Thymus (tissue), 11 donors: ENCODE results near the gene EML4. TPM values are rescaled to one million over a fixed set of nuclear protein-coding genes. Genes with fewer than 3 reads are reported as not detected.
"Not testable (repeated sequence)": the region's sequence is repeated elsewhere in the genome, so short reads cannot be mapped to it uniquely, and the experiment has no call there.

ENCODE experiments used
- DNase-seq, 9 donors: peaks; one replicate each; pipeline ENCODE4 v3.0.0-alpha.2; 2013; ENCODE audit warnings: low spot score in 9 of 9, low read depth in 6 of 9, missing footprints in 1 of 9
- H3K27ac ChIP-seq, 2 donors: one replicate each; pipeline ENCODE4 v1.5.1; 2013; ENCODE audit warnings: control low read depth in 1 of 2, low read depth in 1 of 2, low read length in 1 of 2, mild to moderate bottlenecking in 1 of 2, moderate library complexity in 1 of 2
- H3K27me3 ChIP-seq, 2 donors: one replicate each; pipeline ENCODE4 v1.5.1; 2013; ENCODE audit warnings: low read length in 1 of 2; ENCODE audit not compliant: control insufficient read depth in 2 of 2, insufficient read depth in 1 of 2
- H3K36me3 ChIP-seq, 2 donors: one replicate each; pipeline ENCODE4 v1.5.1; 2013; ENCODE audit warnings: low read length in 1 of 2, mild to moderate bottlenecking in 1 of 2, moderate library complexity in 1 of 2; ENCODE audit not compliant: control insufficient read depth in 2 of 2, insufficient read depth in 2 of 2
- H3K4me1 ChIP-seq, 2 donors: one replicate each; pipeline ENCODE4 v1.5.1; 2013; ENCODE audit warnings: low read length in 2 of 2; ENCODE audit not compliant: control insufficient read depth in 2 of 2, insufficient read depth in 2 of 2
- H3K4me3 ChIP-seq, 2 donors: one replicate each; pipeline ENCODE4 v1.5.1; 2013; ENCODE audit warnings: low read length in 2 of 2, control low read depth in 1 of 2, mild to moderate bottlenecking in 1 of 2
- H3K9me3 ChIP-seq, 2 donors: one replicate each; pipeline ENCODE4 v1.5.1; 2013; ENCODE audit warnings: low read length in 1 of 2, mild to moderate bottlenecking in 1 of 2; ENCODE audit not compliant: control insufficient read depth in 2 of 2, insufficient read depth in 1 of 2
- WGBS: extraction: QIAGEN DNeasy Blood & Tissue Kit; methylation state at CpG from one replicate; pipeline ENCODE4 v1.1.7; 2013; 5-methylcytosine and 5-hydroxymethylcytosine counted together
- polyA plus RNA-seq: library from polyadenylated mRNA; stranded (reverse); fragments of 200-250 nt; gene quantifications from one replicate; pipeline ENCODE4 v1.2.3, GENCODE V29; 2013
- total RNA-seq: library from RNA; stranded (reverse); fragments of 120-200 nt; gene quantifications from one replicate; pipeline ENCODE4 v1.2.4, GENCODE V29; 2013
- donor health status: healthy.

The EML4 gene
- total and polyA plus RNA-seq, 2 donors: 23.5 to 28.5 TPM

DNA sequence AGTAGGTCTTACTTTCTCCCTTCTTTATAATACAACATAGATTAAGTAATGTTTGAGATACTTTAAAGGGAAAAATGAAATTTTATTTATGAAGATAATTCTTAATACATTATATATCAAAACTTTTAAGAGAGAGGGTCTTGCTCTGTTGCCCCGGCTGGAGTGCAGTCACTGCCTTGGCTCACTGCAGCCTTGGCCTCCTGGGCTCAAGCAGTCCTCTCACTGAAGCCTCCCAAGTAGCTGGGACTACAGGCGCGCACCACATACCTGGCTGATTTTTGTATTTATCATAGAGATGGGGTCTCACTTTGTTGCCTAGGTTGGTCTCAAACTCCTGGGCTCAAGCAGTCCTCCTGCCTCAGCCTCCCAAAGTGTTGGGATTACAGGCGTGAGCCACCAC lies 97.1 kb downstream of the EML4 start:
- no peak for DNase-seq
- Histone ChIP-seq H3K4me3 (no peak overlapping the region), H3K9me3 (no peaks in the 10 kb centered on the region), H3K27ac (no peak overlapping the region), H3K4me1 (no peaks in the 10 kb centered on the region), H3K36me3 (peaks cover 0 to 3% of the 10 kb centered on the region in 2 donors), H3K27me3 (no peaks in the 10 kb centered on the region)
- WGBS: 97% methylated on average over 4 of the region's 4 CpGs

DNA sequence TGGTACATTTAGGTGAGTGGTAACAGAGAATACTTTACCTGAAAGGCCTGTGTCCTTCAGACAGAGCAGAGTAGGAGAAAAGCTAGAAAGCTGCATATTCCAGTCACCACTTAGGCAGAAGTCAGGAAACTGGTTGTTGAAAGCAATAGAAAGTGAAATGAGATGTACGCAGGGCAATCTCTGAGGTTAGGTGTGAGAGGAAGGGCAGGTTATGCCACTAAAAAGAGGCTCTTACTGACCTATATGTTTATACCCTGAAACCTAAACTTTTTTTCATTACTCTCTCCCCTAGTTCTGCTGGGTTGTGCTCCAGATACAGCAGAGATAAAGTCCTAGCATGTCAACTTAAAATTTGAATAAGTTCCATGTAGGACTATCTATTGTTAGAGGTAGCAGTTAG lies 98.4 kb downstream of the EML4 start:
- H3K4me1 ChIP-seq: no peaks in the 10 kb centered on the region
- no peaks in the 10 kb centered on the region for H3K9me3 ChIP-seq
- H3K36me3 ChIP-seq: peaks cover 0 to 3% of the 10 kb centered on the region in 2 donors
- no peak for DNase-seq
- WGBS: 87% methylated on average over 1 of the region's 1 CpG
- H3K27me3 ChIP-seq: no peaks in the 10 kb centered on the region
- no peak overlapping the region for H3K4me3 ChIP-seq
- H3K27ac ChIP-seq: no peak overlapping the region

DNA sequence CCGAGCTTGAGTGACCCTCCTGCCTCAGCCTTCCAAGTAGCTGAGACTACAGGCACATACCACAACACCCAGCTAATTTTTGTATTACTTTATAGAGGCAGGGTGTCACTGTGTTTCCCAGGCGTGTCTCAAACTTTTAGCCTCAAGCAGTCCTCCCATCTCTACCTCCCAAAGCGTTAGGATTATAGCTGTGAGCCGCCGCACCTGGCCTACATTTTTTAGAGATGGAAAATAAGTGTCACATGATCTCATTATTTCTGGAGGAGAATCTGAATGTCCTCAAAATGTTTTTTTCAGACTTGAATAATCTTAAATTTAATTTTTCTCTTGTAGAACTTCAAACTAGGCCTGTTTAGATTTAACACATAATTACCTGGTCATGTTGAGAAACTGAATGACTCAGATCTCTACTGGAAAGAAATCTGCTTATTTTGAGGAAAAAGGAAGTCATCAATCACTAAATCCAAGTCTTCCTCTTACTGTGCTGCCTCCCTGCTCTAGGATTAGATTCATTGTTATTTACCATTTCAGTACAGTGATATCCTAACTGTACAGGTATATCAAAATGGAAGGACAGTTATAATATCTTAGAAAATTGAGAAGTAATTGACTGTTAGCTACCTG lies 99.5 kb downstream of the EML4 start:
- Histone ChIP-seq H3K4me1 (no peaks in the 10 kb centered on the region), H3K27me3 (no peaks in the 10 kb centered on the region), H3K4me3 (no peak overlapping the region), H3K9me3 (no peaks in the 10 kb centered on the region), H3K36me3 (peaks cover 0 to 3% of the 10 kb centered on the region in 2 donors), H3K27ac (no peak overlapping the region)
- WGBS: 98% methylated on average over 5 of the region's 5 CpGs
- DNase-seq: no peak

DNA sequence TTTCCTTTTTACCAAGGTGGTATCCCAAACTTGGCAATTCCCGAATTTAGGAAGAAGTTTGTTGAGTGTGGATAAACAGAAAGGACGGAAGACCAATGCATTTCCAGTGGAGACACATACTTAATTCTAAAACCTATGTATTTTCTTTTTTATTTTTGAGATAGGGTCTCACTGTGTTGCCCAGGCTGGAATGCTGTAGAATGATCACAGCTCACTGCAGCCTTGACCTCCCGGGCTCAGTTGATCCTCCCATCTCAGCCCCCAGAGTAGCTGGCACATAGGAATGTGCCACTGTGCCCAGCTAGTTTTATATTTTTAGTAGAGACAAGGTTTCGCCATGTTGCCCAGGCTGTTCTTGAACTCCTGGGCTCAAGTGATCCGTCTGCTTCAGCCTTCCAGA lies 101.6 kb downstream of the EML4 start:
- no peak for DNase-seq
- no peaks in the 10 kb centered on the region for H3K9me3 ChIP-seq
- H3K27ac ChIP-seq: no peak overlapping the region
- H3K27me3 ChIP-seq: no peaks in the 10 kb centered on the region
- WGBS: 98% methylated on average over 5 of the region's 5 CpGs
- peaks cover 0 to 3% of the 10 kb centered on the region in 2 donors for H3K36me3 ChIP-seq
- no peak overlapping the region for H3K4me3 ChIP-seq
- no peaks in the 10 kb centered on the region for H3K4me1 ChIP-seq

DNA sequence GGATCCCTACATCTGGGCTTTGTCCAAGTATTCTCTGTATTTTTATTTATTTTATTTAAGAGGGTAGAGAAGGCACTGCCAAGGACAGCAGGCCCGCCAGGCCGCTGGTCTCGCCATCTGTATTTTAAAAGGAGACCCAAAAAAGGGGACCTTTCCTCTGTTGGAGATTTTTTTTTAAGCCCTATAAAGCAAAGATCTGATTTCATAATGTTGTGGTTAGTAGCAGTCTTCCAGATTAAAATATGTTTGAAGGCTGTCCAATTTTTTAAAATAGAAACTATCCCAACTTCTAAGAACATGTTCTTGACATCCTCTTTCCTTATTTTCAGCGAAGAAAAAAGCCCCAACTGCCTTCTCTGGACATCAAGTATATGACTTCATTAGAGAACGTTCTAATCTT lies 102.1 kb downstream of the EML4 start:
- not testable (repeated sequence) for H3K27me3 ChIP-seq, H3K4me3 ChIP-seq, H3K36me3 ChIP-seq, H3K9me3 ChIP-seq, H3K4me1 ChIP-seq, DNase-seq, H3K27ac ChIP-seq
- 84% methylated on average over 5 of the region's 5 CpGs for whole genome bisulfite sequencing

DNA sequence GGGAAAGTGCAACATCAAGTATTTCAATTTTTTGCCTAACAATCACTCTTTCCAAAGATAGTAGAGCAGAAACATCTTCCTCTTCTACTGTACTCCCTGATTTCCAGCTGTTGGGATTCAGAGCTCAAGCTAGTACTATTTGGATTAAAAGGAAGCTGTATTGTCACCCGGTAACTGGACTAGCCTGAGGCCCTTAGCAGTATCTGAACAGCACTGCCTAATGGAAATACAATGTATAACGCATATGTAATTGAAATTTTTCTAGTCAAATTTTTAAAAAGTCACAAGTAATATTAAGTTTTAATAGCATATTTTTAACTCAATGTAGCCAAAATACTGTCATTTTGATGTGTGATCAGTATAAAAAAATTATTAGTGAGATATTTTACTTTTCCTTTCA lies 105.7 kb downstream of the EML4 start:
- Histone ChIP-seq H3K36me3 (peaks cover 0 to 4% of the 10 kb centered on the region in 2 donors), H3K27me3 (no peaks in the 10 kb centered on the region), H3K27ac (no peak overlapping the region), H3K9me3 (no peaks in the 10 kb centered on the region), H3K4me3 (no peak overlapping the region), H3K4me1 (no peaks in the 10 kb centered on the region)
- no peak for DNase-seq
- 99% methylated on average over 2 of the region's 2 CpGs for WGBS

DNA sequence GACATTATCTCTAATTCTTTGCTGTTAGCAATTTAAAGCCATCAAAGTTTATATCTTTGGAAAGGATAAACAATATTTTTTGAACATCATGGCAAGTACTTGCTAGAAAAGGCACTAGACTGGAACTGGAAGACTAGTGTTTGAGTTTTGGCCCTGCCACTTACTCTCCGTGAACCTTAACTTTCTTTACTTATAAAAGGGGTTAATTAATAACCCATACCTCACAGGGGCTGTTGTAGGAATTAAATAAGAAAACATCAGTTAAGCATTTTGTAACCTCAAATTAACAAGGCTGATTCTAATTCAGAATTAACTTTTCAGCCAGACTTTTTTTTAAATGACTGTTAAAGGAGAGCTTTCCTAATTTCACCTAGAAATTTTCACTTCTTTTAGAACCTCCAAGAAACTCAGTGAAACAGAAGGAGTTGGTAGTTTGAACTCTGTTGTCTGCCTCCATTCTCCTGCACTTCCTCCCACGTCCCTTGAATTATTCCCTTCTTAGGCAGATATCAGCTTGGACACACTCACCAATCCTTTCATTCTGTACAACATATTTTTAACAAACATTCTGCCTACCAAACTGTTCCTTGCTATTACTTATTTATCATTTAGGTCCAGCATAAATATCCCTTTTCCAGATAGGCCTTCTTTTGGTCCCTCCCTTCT lies 112.4 kb downstream of the EML4 start:
- no peak for DNase-seq

DNA sequence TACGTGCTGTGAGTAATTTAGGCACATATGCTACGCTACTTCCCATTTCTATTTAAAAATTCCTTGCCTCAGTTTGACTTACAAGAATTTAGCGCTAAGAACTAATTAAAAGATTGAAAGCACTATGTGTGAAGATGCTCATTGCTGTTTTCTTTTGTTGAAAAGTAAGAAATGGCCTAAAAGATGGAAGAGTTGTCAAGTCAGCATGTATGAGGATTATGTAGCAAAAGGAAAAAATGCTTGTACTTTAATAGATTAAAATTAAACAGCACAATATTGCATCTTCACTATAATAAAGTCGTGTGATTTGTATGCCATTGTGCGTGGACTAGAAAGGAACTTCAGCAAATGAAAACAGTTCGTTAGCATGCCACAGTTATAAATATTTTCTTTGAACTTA lies 114.9 kb downstream of the EML4 start:
- WGBS: 98% methylated on average over 6 of the region's 6 CpGs
- Histone ChIP-seq H3K27me3 (no peaks in the 10 kb centered on the region), H3K4me3 (no peak overlapping the region), H3K9me3 (no peaks in the 10 kb centered on the region), H3K4me1 (no peaks in the 10 kb centered on the region), H3K27ac (no peak overlapping the region), H3K36me3 (peaks cover 3 to 29% of the 10 kb centered on the region in 2 donors)
- no peak for DNase-seq

More for the DNA sequence above, 112.4 kb downstream of the EML4 start:
- Histone ChIP-seq H3K4me3 (no peak overlapping the region), H3K9me3 (no peaks in the 10 kb centered on the region), H3K27me3 (no peaks in the 10 kb centered on the region), H3K27ac (no peak overlapping the region), H3K36me3 (peaks cover 7 to 22% of the 10 kb centered on the region in 2 donors), H3K4me1 (no peaks in the 10 kb centered on the region)
- over 99% methylated on average over 2 of the region's 2 CpGs for WGBS

DNA sequence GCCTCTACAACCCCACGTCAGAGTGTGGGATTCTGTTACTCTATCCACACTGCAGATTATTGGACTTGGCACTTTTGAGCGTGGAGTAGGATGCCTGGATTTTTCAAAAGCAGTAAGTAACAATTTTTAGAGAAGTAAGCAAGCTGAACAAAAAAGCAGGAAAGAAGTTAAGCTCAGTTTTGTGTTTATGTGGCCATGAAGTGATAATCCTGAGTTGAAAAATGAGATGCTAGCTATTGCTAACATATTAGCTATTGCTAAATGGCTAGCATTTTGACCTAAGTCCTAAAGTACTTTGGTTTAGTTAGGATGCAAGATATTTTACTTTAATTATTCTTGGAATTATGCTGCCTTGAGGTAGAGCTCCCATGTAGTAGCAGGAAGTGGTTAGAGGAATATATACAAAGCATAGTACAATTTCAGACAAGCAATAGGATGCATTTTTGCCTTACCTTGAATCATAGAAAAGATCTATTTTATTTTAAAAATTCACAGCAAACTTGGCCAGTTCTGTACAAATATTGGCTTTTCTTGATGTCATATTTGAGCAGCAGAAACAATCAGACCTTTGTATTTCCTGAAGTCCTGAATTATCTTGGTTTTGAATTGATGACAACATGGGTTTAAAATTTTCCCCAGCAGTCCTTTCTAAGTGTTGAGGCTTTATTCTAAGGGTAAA lies 117.3 kb downstream of the EML4 start:
- Histone ChIP-seq H3K36me3 (peaks cover 0 to 30% of the 10 kb centered on the region in 2 donors), H3K4me3 (no peak overlapping the region), H3K27ac (no peak overlapping the region), H3K27me3 (no peaks in the 10 kb centered on the region), H3K9me3 (no peaks in the 10 kb centered on the region), H3K4me1 (no peaks in the 10 kb centered on the region)
- 96% methylated on average over 2 of the region's 2 CpGs for WGBS
- no peak for DNase-seq
